ENCODE results near the gene ALDH3B1.

The ALDH3B1 gene

DNA sequence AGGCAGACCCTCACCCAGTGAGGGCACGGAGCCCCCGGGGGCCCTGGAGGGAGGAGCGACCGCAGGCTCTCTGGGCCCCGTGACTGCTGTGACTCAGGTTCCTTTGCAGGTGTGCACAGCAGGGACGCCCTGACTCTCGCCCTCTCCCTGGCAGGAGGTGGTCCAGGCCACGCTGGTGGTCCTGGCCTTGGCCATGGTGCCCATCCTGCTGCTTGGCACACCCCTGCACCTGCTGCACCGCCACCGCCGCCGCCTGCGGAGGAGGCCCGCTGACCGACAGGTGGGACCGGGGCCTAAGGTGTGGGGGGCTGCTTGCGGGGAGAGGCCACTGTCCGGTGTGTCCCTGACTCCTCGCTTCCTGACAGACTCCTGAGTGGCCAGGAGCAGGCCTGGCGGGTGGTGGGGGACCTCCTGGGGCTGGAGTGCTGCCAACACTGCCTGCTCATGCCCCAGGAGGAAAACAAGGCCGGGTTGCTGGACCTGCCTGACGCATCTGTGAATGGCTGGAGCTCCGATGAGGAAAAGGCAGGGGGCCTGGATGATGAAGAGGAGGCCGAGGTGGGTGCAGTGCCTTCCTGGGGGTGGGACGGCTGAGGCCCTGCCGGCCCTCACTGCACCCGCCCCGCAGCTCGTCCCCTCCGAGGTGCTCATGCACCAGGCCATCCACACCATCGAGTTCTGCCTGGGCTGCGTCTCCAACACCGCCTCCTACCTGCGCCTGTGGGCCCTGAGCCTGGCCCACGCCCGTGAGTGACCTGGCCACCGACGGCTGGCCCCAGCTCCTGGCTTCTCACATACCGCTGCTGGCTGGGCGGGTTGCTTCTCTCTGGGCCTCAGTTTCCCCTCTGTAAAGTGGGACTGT, 39.6 kb downstream of the ALDH3B1 start:
- DNase-seq (ENCODE audit: low read depth): peak; percentile 36
- TF ChIP-seq, protein P1, sequence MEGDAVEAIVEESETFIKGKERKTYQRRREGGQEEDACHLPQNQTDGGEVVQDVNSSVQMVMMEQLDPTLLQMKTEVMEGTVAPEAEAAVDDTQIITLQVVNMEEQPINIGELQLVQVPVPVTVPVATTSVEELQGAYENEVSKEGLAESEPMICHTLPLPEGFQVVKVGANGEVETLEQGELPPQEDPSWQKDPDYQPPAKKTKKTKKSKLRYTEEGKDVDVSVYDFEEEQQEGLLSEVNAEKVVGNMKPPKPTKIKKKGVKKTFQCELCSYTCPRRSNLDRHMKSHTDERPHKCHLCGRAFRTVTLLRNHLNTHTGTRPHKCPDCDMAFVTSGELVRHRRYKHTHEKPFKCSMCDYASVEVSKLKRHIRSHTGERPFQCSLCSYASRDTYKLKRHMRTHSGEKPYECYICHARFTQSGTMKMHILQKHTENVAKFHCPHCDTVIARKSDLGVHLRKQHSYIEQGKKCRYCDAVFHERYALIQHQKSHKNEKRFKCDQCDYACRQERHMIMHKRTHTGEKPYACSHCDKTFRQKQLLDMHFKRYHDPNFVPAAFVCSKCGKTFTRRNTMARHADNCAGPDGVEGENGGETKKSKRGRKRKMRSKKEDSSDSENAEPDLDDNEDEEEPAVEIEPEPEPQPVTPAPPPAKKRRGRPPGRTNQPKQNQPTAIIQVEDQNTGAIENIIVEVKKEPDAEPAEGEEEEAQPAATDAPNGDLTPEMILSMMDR (conservative IDR thresholded peaks at IDR 0.05; ENCODE audit: control insufficient read depth, insufficient read depth, low read depth, low read length): no peak
- no peak overlapping the region for H3K4me3 ChIP-seq (ENCODE audit: control insufficient read depth, low read depth, low read length)

- no peak overlapping the region for H3K4me3 ChIP-seq (ENCODE audit: control insufficient read depth, low read depth, low read length)
- DNase-seq (ENCODE audit: low read depth): no peak
- TF ChIP-seq, protein P1 (conservative IDR thresholded peaks at IDR 0.05; ENCODE audit: control insufficient read depth, insufficient read depth, low read depth, low read length): no peak
Observed at GRCh38 chr11:68050371-68050841, 40.3 kb downstream of the ALDH3B1 start.

GRCh38 chr11:68051191-68052136, 41.3 kb downstream of the ALDH3B1 start:
- TF ChIP-seq, protein P1 (conservative IDR thresholded peaks at IDR 0.05; ENCODE audit: control insufficient read depth, insufficient read depth, low read depth, low read length): no peak
- no peak overlapping the region for H3K4me3 ChIP-seq (ENCODE audit: control insufficient read depth, low read depth, low read length)
- DNase-seq (ENCODE audit: low read depth): no peak

DNA sequence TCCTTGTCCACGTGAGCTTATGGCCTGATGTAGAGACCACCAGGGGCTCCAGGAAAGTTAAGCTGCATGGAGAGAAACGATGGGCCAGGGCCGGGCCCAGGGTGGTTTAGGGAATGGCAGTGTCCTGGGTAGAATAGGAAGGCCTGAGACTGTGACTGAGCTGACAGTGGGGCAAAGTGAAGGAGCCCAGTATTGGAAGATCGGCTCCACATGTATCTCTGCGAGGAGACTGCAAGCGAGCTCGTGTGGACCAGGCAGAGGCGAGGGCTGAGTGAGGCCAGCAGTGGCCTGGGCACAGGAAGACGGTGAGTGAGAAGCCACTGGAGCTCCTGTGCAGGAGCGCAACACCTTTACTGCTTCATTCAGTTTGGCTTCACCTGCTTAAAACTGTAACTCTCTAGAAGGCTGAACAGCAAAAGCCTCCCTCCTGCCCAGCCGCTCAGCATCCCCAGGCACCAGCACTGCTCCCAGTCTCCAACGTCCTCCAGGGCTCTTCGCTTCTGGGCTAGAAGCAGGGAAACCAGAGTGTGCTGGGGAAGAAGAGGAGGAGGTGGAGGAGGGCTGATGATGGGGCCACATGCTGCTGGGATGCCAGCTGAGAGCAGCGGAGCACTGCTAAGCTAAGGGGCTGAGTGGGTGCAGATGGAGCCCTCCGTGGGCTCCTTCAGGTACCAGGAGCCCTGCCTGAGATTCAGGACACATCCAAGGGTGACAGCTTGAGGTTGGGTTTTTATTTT, 42.2 kb downstream of the ALDH3B1 start:
- no peak overlapping the region for H3K4me3 ChIP-seq (ENCODE audit: control insufficient read depth, low read depth, low read length)
- TF ChIP-seq, protein P1 (conservative IDR thresholded peaks at IDR 0.05; ENCODE audit: control insufficient read depth, insufficient read depth, low read depth, low read length): no peak
- no peak for DNase-seq (ENCODE audit: low read depth)

- TF ChIP-seq, protein P1 (conservative IDR thresholded peaks at IDR 0.05; ENCODE audit: control insufficient read depth, insufficient read depth, low read depth, low read length): no peak
- no peak for DNase-seq (ENCODE audit: low read depth)
Observed at GRCh38 chr11:68053117-68053516, 43.0 kb downstream of the ALDH3B1 start.

More at GRCh38 chr11:68053117-68053516, 43.0 kb downstream of the ALDH3B1 start:
- no peak overlapping the region for H3K4me3 ChIP-seq (ENCODE audit: control insufficient read depth, low read depth, low read length)

Data from fibroblast of mammary gland (primary cell).